Pancreas (tissue), 10 donors: Measurements from ENCODE around the gene NOL9. TPM values are rescaled to one million over a fixed set of nuclear protein-coding genes. Genes with fewer than 3 reads are reported as not detected.

ENCODE experiments used
- ATAC-seq, 4 donors: fragments of 200-7000 bp; cut with Tn5 transposase; one replicate each; pipeline versions ENCODE4 v1.8.0 to v1.9.1; 2020; ENCODE audit warnings: mild to moderate bottlenecking in 4 of 4, moderate library complexity in 4 of 4
- DNase-seq, 6 donors: peaks; one replicate each; pipeline ENCODE4 v3.0.0-alpha.2; 2020
- FAIRE-seq: peaks from 2 replicates; lab custom pipeline; 2012; peaks lifted over from hg19 to GRCh38; lab: Jason Lieb, UNC
- H3K27ac ChIP-seq, 4 donors: fragments of 200-600 bp; sonication (generic); 1 replicate in 3 of 4; 2 replicates in 1 of 4; pipeline versions ENCODE4 v1.5.0 to v1.8.0; 2020
- H3K27me3 ChIP-seq, 4 donors: fragments of 200-600 bp; one replicate each; pipeline ENCODE4 v1.8.0; 2021
- H3K36me3 ChIP-seq, 3 donors: fragments of 200-600 bp; sonication (generic) in 1 of 3; one replicate each; pipeline versions ENCODE4 v1.5.0 to v1.8.0; 2020 to 2021
- H3K4me1 ChIP-seq, 3 donors: fragments of 200-600 bp; one replicate each; pipeline ENCODE4 v1.8.0; 2021
- H3K4me3 ChIP-seq, 4 donors: fragments of 200-600 bp; sonication (generic) in 2 of 4; one replicate each; pipeline versions ENCODE4 v1.5.0 to v1.8.0; 2020 to 2021
- H3K9me3 ChIP-seq, 4 donors: fragments of 200-600 bp; one replicate each; pipeline ENCODE4 v1.8.0; 2021
- CTCF ChIP-seq, 4 donors: fragments of 200-600 bp; sonication (generic) in 3 of 4; IDR thresholded peaks; one replicate each; pipeline versions ENCODE4 v1.5.0 to v1.8.0; 2021; ENCODE audit warnings: antibody characterized with exemption in 4 of 4
- WGBS, 2 donors: extraction: QIAGEN DNeasy Blood & Tissue Kit; methylation state at CpG; one replicate each; pipeline ENCODE4 v1.1.7; 2013; 5-methylcytosine and 5-hydroxymethylcytosine counted together
- intact Hi-C, 3 donors: fragments of 100-400 bp; cut with DNase I; formaldehyde crosslinking; loops; one replicate each; pipeline versions ENCODE4 v1.11.1 to v1.14.2; 2022
- polyA plus RNA-seq, 2 donors: library from polyadenylated mRNA; stranded (reverse); fragments of 200-250 nt; gene quantifications; one replicate each; pipeline ENCODE4 v1.2.3, GENCODE V29; 2013
- total RNA-seq, 6 donors: library from RNA; stranded (reverse); fragmentation: NEBNext Ultra II Directional in 4 of 6; extraction: Animal tissue kit (Norgen Biotek cat#: 25700) in 4 of 6; gene quantifications; one replicate each; pipeline versions ENCODE4 v1.2.1 to v1.2.4, GENCODE V29; 2021 to 2023
- donor health status: healthy with polysubstance abuse.
- donor health status: DM: no; HTN: no; CAD: no; lungs with moderate emphysema.
- donor health status: DM: no; HTN: no; CAD: no.
- donor health status: control.
- donor health status: control.
- donor health status: Bipolar disorder and iron deficiency.
- donor health status: DM: yes; HTN: yes; CAD: no.
- donor health status: DM: no; HTN: no; CAD: no.
- donor health status: DM: no; HTN: no; CAD: no.
- donor health status: DM: yes; HTN: yes; CAD: no.

The NOL9 gene
- total and polyA plus RNA-seq, 8 donors = 7.5 to 15.1 (median 11.4) TPM

GRCh38 chr1:6491480-6491962, 62.8 kb downstream of the NOL9 start, which contains the start of gene PLEKHG5:
TSS of gene PLEKHG5 (minus strand) at chr1:6491667. CDS start at chr1:6477571, 14,096 bp downstream.
- TF ChIP-seq CTCF (IDR thresholded peaks at IDR 0.05) = no peak
- no peak for ATAC-seq
- H3K27ac ChIP-seq = peak within 1 kb of the TSS; percentile 59 to 81 (median 72)
- DNase-seq = no peak
- H3K9me3 ChIP-seq = no peaks in the 10 kb centered on the region
- intact Hi-C loops = no loop called here
- H3K27me3 ChIP-seq = no peaks in the 10 kb centered on the region
- H3K4me1 ChIP-seq = no peaks in the 10 kb centered on the region
- WGBS, 2 donors = 61 to 68% methylated on average over 6 of the region's 6 CpGs
- H3K36me3 ChIP-seq = no peaks in the 10 kb centered on the region
- no peak for FAIRE-seq
- peak within 1 kb of the TSS; percentile 48 to 83 (median 72) for H3K4me3 ChIP-seq

DNA sequence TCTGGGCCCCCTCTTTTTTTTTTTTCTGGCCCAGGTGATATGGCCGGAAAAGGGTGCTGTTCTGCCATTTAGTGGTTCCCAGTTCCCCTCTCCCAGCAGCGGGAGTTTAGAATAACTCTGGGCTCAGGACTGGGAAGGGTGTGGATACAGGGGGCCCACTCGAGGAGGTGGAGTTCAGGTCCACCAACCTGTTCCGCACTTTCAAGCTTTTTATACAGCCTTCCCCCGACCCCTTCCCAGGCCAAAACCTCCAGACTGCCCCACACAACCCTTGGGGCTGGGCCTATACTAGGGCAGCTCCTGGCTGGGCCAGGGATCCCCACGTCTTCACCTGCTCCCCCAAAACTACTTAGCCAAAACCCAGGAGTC, 63.2 kb downstream of the NOL9 start:
- TF ChIP-seq CTCF (IDR thresholded peaks at IDR 0.05) = no peak
- no peaks in the 10 kb centered on the region for H3K4me1 ChIP-seq
- intact Hi-C loops = no loop called here
- H3K36me3 ChIP-seq = no peaks in the 10 kb centered on the region
- H3K9me3 ChIP-seq = no peaks in the 10 kb centered on the region
- peak in 3 of 4 donors; percentile 1 to 4 (median 1) for ATAC-seq
- H3K4me3 ChIP-seq = peak overlapping the region; percentile 48 to 83 (median 72)
- H3K27me3 ChIP-seq = no peaks in the 10 kb centered on the region
- H3K27ac ChIP-seq = peak overlapping the region; percentile 59 to 81 (median 72)
- FAIRE-seq = no peak
- whole genome bisulfite sequencing, 2 donors = 11 to 12% methylated on average over 6 of the region's 6 CpGs
- no peak for DNase-seq

DNA sequence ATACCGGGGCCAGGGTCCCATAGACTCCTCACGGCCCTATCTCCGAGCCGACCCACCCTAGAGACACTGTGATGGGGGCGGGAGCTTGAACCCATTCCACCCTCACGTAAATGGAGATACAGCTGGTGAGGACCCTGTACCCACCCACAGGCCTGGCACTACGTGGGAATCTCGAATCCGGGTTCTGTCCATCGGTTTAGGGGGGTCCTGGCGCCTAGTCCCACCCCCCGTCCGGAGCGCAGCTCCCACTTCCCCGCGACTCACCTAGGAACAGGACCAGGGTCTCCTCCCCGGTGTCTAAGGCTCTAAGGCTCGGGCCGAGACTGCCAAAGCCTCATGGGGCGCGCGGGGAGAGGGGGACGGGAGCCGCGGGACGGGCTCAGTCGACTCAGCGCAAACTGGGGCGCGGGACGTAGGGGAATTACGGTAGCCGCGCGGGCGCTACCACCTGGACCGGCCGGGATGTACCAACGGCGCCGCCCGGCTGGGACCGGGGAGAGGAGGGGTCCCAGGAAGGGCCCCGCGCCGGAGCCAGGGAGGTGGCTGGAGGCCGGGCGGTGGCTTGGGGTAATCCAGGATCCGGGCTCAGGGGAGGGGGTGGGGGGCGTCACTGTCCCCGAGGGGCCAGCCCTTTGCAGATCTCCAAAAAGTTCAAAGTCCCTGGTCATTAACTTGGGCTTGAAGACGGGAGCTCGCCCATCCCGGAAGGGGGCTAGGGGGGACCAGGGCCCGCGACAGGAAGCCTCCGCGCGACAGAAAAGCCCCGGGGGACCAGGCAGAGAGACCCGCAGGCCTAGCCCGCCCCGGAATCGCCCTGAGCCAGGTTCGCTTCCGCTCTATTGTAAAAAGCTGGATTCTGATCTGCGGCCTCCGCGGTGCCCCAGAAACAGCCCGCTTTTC, 63.9 kb downstream of the NOL9 start:
- 1% methylated on average over 63 to 70 of the region's 70 CpGs for WGBS, 2 donors
- peak overlapping the region; percentile 59 to 81 (median 72) for H3K27ac ChIP-seq
- intact Hi-C loops = no loop called here
- ATAC-seq = peak; percentile 90 to 93 (median 92)
- peak overlapping the region; percentile 48 to 83 (median 72) for H3K4me3 ChIP-seq
- peak; percentile 65 to 92 (median 74) for DNase-seq
- H3K4me1 ChIP-seq = no peaks in the 10 kb centered on the region
- no peak for FAIRE-seq
- H3K27me3 ChIP-seq = no peaks in the 10 kb centered on the region
- peak in 2 of 4 donors; percentile 4 to 19 for TF ChIP-seq CTCF (IDR thresholded peaks at IDR 0.05)
- no peaks in the 10 kb centered on the region for H3K9me3 ChIP-seq
- H3K36me3 ChIP-seq = no peaks in the 10 kb centered on the region

DNA sequence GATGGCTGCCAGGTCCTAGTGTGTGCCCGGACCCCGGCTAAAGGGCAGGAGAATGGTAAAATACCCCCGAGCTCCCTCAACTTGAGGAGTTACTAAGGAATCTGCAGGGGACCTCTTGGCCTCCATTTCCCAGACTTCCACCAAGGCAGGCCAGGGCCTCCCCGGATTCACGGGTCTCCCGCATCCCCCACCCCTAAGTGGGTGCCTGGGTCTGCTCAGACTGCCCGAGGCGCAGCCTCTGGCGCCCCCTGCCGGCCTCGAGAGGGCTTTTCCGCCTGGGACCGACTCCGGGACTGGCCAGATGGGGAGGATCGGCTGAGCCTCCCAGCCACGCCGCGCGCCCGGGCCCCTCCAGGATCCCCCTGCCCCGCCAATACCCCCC, 64.5 kb downstream of the NOL9 start:
- H3K27me3 ChIP-seq = no peaks in the 10 kb centered on the region
- WGBS, 2 donors = 11% methylated on average over 21 of the region's 21 CpGs
- no peak for FAIRE-seq
- H3K36me3 ChIP-seq = no peaks in the 10 kb centered on the region
- peak; percentile 52 to 91 (median 79) for DNase-seq
- peak overlapping the region; percentile 48 to 83 (median 72) for H3K4me3 ChIP-seq
- no peaks in the 10 kb centered on the region for H3K4me1 ChIP-seq
- intact Hi-C loops = loop anchor here in 2 of 3 donors (5.0 to 10.0 kb wide), 2 partner anchors 153 to 155 kb away; no protein-coding TSS in a partner anchor
- TF ChIP-seq CTCF (IDR thresholded peaks at IDR 0.05) = peak; percentile 96 to 97 (median 97)
- H3K9me3 ChIP-seq = no peaks in the 10 kb centered on the region
- peak; percentile 83 to 89 (median 84) for ATAC-seq
- H3K27ac ChIP-seq = peak overlapping the region in 1 of 4 donors; percentile 81
